Caco-2 (cell line): ENCODE measurements around the gene TFAP2A. TPM values are rescaled to one million over a fixed set of nuclear protein-coding genes. Genes with fewer than 3 reads are reported as not detected.

Experiments
- BruUV-seq: library from RNA; stranded (reverse); fragments of 400-500 nt; replicated peaks from 2 replicates; lab custom pipeline; 2021; lab: Mats Ljungman, UMichigan
- CTCF ChIA-PET: fragments of 300-600 bp; sonication (Branson Sonifier 250); formaldehyde crosslinking; loops from one replicate; lab custom pipeline; 2022; ENCODE audit warnings: antibody characterized with exemption; lab: Charles Lee
- POLR2A ChIA-PET: fragments of 300-600 bp; sonication (Branson Sonifier 250); formaldehyde crosslinking; loops from one replicate; lab custom pipeline; 2022; ENCODE audit warnings: antibody characterized with exemption; lab: Charles Lee
- DNase-seq, 2 experiments: peaks; one replicate each; pipeline versions ENCODE4 v3.0.0 to v3.0.0-alpha.2; 2020 to 2022
- H3K27me3 ChIP-seq: replicated peaks from 2 replicates; pipeline ENCODE4 v1.6.0; 2011; ENCODE audit warnings: low read length; ENCODE audit not compliant: control insufficient read depth, insufficient read depth
- H3K36me3 ChIP-seq: 2 replicates; pipeline ENCODE4 v1.5.1; 2011; ENCODE audit warnings: low read length; ENCODE audit not compliant: control insufficient read depth, insufficient read depth
- H3K4me1 ChIP-seq: fragments of 250-450 bp; sonication (Bioruptor Pico); 2 replicates; pipeline ENCODE4 v1.5.1; 2020; ENCODE audit warnings: mild to moderate bottlenecking
- H3K4me3 ChIP-seq: 2 replicates; pipeline ENCODE4 v1.5.1; 2011; ENCODE audit warnings: low read depth, mild to moderate bottlenecking, control low read depth, low read length
- H3K9me3 ChIP-seq: fragments of 250-450 bp; sonication (Bioruptor Pico); 2 replicates; pipeline ENCODE4 v1.5.1; 2020; ENCODE audit warnings: mild to moderate bottlenecking, moderate library complexity
- H3K27ac Mint-ChIP-seq: one replicate; pipeline ENCODE4 v1.8.0; 2022; ENCODE audit warnings: mixed read lengths; ENCODE audit not compliant: unreplicated experiment
- H3K27me3 Mint-ChIP-seq: one replicate; pipeline ENCODE4 v1.8.0; 2022; ENCODE audit warnings: mixed read lengths; ENCODE audit not compliant: insufficient read depth, unreplicated experiment
- H3K36me3 Mint-ChIP-seq: one replicate; pipeline ENCODE4 v1.8.0; 2022; ENCODE audit warnings: mild to moderate bottlenecking, mixed read lengths; ENCODE audit not compliant: insufficient read depth, unreplicated experiment
- H3K4me1 Mint-ChIP-seq: one replicate; pipeline ENCODE4 v1.8.0; 2022; ENCODE audit warnings: low read depth, mixed read lengths; ENCODE audit not compliant: unreplicated experiment
- H3K4me3 Mint-ChIP-seq: one replicate; pipeline ENCODE4 v1.8.0; 2022; ENCODE audit warnings: mild to moderate bottlenecking, moderate library complexity, mixed read lengths; ENCODE audit not compliant: unreplicated experiment
- H3K9me3 Mint-ChIP-seq: one replicate; pipeline ENCODE4 v1.8.0; 2022; ENCODE audit warnings: mixed read lengths; ENCODE audit not compliant: unreplicated experiment
- CTCF ChIP-seq, 2 experiments: fragments of 200-600 bp in 1 of 2; IDR thresholded peaks; 1 replicate in 1 of 2; 2 replicates in 1 of 2; pipeline versions ENCODE4 v1.5.1 to v1.8.0; 2011 to 2022; ENCODE audit warnings: antibody characterized with exemption in 1 of 2, control low read depth in 1 of 2, inconsistent platforms in 1 of 2, low read depth in 1 of 2, low read length in 1 of 2, mild to moderate bottlenecking in 1 of 2, moderate library complexity in 1 of 2; ENCODE audit not compliant: insufficient read depth in 1 of 2, severe bottlenecking in 1 of 2, unreplicated experiment in 1 of 2
- intact Hi-C: fragments of 100-400 bp; cut with micrococcal nuclease; formaldehyde crosslinking; loops from one replicate; pipeline ENCODE4 v1.10.0; 2022; ENCODE audit not compliant: unreplicated experiment
- total RNA-seq: library from RNA; stranded (reverse); gene quantifications from 2 replicates; pipeline ENCODE4 v1.2.3, GENCODE V29; 2022

Gene TFAP2A
- total RNA-seq, 1 experiment from 2014 or later, result 6.3 TPM

GRCh38 chr6:10421921-10422736 is 7.3 kb upstream of the TFAP2A start:
- H3K27me3 ChIP-seq, result no peaks in the 10 kb centered on the region
- no peak for DNase-seq
- no peak for TF ChIP-seq CTCF (IDR thresholded peaks at IDR 0.05; ENCODE audit: insufficient read depth in 1 of 2, low read depth in 1 of 2, low read length in 1 of 2, severe bottlenecking in 1 of 2, unreplicated experiment in 1 of 2)
- Mint-ChIP-seq H3K27me3 (no peaks in the 10 kb centered on the region), H3K4me3 (no peak overlapping the region), H3K9me3 (no peaks in the 10 kb centered on the region), H3K36me3 (no peaks in the 10 kb centered on the region), H3K4me1 (no peaks in the 10 kb centered on the region), H3K27ac (no peak overlapping the region)
- BruUV-seq, result no TSS peak
- H3K4me3 ChIP-seq, result no peak overlapping the region
- ChIA-PET POLR2A (no interaction called here), CTCF (interaction anchor here (0.8 kb wide), 1 partner anchor 13 kb away, joined by 4 read pairs; no protein-coding TSS in a partner anchor)
- H3K9me3 ChIP-seq, result no peaks in the 10 kb centered on the region
- H3K36me3 ChIP-seq, result no peaks in the 10 kb centered on the region
- intact Hi-C loops, result no loop called here
- no peaks in the 10 kb centered on the region for H3K4me1 ChIP-seq

GRCh38 chr6:10421158-10421920 is 6.5 kb upstream of the TFAP2A start:
- Mint-ChIP-seq H3K4me1 (no peaks in the 10 kb centered on the region), H3K9me3 (no peaks in the 10 kb centered on the region), H3K4me3 (no peak overlapping the region), H3K27me3 (no peaks in the 10 kb centered on the region), H3K36me3 (no peaks in the 10 kb centered on the region), H3K27ac (no peak overlapping the region)
- no peaks in the 10 kb centered on the region for H3K4me1 ChIP-seq
- no peak for DNase-seq
- POLR2A ChIA-PET, result no interaction called here
- BruUV-seq, result no TSS peak
- CTCF ChIA-PET, result interaction anchor here (0.8 kb wide), 1 partner anchor 14 kb away, joined by 4 read pairs; no protein-coding TSS in a partner anchor
- intact Hi-C loops, result no loop called here
- no peaks in the 10 kb centered on the region for H3K27me3 ChIP-seq
- no peak for TF ChIP-seq CTCF (IDR thresholded peaks at IDR 0.05; ENCODE audit: insufficient read depth in 1 of 2, low read depth in 1 of 2, low read length in 1 of 2, severe bottlenecking in 1 of 2, unreplicated experiment in 1 of 2)
- no peak overlapping the region for H3K4me3 ChIP-seq
- H3K36me3 ChIP-seq, result no peaks in the 10 kb centered on the region
- H3K9me3 ChIP-seq, result no peaks in the 10 kb centered on the region

- H3K4me1 ChIP-seq, result no peaks in the 10 kb centered on the region
- no peak overlapping the region for H3K27ac Mint-ChIP-seq
- ChIA-PET CTCF (no interaction called here), POLR2A (no interaction called here)
- H3K4me1 Mint-ChIP-seq, result no peaks in the 10 kb centered on the region
- TF ChIP-seq CTCF (IDR thresholded peaks at IDR 0.05; ENCODE audit: insufficient read depth in 1 of 2, low read depth in 1 of 2, low read length in 1 of 2, severe bottlenecking in 1 of 2, unreplicated experiment in 1 of 2), result no peak
- intact Hi-C loops, result no loop called here
- no peaks in the 10 kb centered on the region for H3K36me3 Mint-ChIP-seq
- peak overlapping the region; percentile 48 for H3K4me3 Mint-ChIP-seq
- BruUV-seq, result no TSS peak
- no peaks in the 10 kb centered on the region for H3K9me3 Mint-ChIP-seq
- H3K9me3 ChIP-seq, result no peaks in the 10 kb centered on the region
- no peak overlapping the region for H3K4me3 ChIP-seq
- H3K27me3 ChIP-seq, result no peaks in the 10 kb centered on the region
- H3K36me3 ChIP-seq, result no peaks in the 10 kb centered on the region
- no peak for DNase-seq
- no peaks in the 10 kb centered on the region for H3K27me3 Mint-ChIP-seq
These were observed 5.8 kb upstream of the TFAP2A start for GRCh38 chr6:10420546-10421157.
